ENCODE data around the gene CRISP2. TPM values are rescaled to one million over a fixed set of nuclear protein-coding genes. Genes with fewer than 3 reads are reported as not detected.
"Not testable (repeated sequence)": the region's sequence is repeated elsewhere in the genome, so short reads cannot be mapped to it uniquely, and the experiment has no call there.

CRISP2 gene
- total RNA-seq, 1 experiment from 2014 or later = not detected

- Histone ChIP-seq H3K36me3 (ENCODE audit: low read depth) (no peaks in the 10 kb centered on the region), H2AFZ (no peak overlapping the region), H3K9me2 (ENCODE audit: insufficient read depth) (no peaks in the 10 kb centered on the region), H3F3A (ENCODE audit: insufficient read depth, low read depth) (peaks cover 8% of the 10 kb centered on the region), H3K4me1 (replicated peaks; ENCODE audit: insufficient read depth) (peaks cover 25% of the 10 kb centered on the region), H3K27me3 (ENCODE audit: insufficient read depth, low read depth) (no peaks in the 10 kb centered on the region), H4K20me1 (ENCODE audit: insufficient read depth) (no peaks in the 10 kb centered on the region), H3K27ac (no peak overlapping the region), H3K79me2 (ENCODE audit: low read depth) (no peaks in the 10 kb centered on the region), H3K4me3 (no peak overlapping the region), H3K9me3 (ENCODE audit: insufficient read depth, low read depth) (no peaks in the 10 kb centered on the region), H3K4me2 (no peak overlapping the region)
- no peak for TF ChIP-seq CTCF (conservative IDR thresholded peaks at IDR 0.05)
- TF ChIP-seq EZH2 (IDR thresholded peaks at IDR 0.05; ENCODE audit: low read depth) = no peak
- DNase-seq = no peak
- intact Hi-C loops (cut with micrococcal nuclease; ENCODE audit: unreplicated experiment) = loop anchor here (5.0 to 10.0 kb wide), 2 partner anchors 43 to 110 kb away; partner anchors contain the start of gene C6orf141
- POLR2A ChIA-PET (ENCODE audit: unreplicated experiment) = no interaction called here
- no TSS peak for BruUV-seq (replicated peaks)
- CTCF ChIA-PET = no interaction called here
Observed at GRCh38 chr6:49664817-49665216, 48.5 kb downstream of the CRISP2 start.

GRCh38 chr6:49664054-49664453, 49.3 kb downstream of the CRISP2 start:
- H2AFZ ChIP-seq; H3K4me2 ChIP-seq; H3K36me3 ChIP-seq (ENCODE audit: low read depth); H3K9me2 ChIP-seq (ENCODE audit: insufficient read depth); H3K9me3 ChIP-seq (ENCODE audit: insufficient read depth, low read depth); CTCF ChIA-PET; POLR2A ChIA-PET (ENCODE audit: unreplicated experiment); DNase-seq; BruUV-seq (replicated peaks); H4K20me1 ChIP-seq (ENCODE audit: insufficient read depth); H3K27me3 ChIP-seq (ENCODE audit: insufficient read depth, low read depth); H3K79me2 ChIP-seq (ENCODE audit: low read depth); H3K27ac ChIP-seq; H3F3A ChIP-seq (ENCODE audit: insufficient read depth, low read depth); H3K4me3 ChIP-seq: not testable (repeated sequence)
- peaks cover 24% of the 10 kb centered on the region for H3K4me1 ChIP-seq (replicated peaks; ENCODE audit: insufficient read depth)
- intact Hi-C loops (cut with micrococcal nuclease; ENCODE audit: unreplicated experiment) = loop anchor here (10.0 kb wide), 1 partner anchor 109 kb away; the partner anchor contains the start of gene C6orf141

- Histone ChIP-seq H2AFZ (no peak overlapping the region), H3K4me1 (replicated peaks; ENCODE audit: insufficient read depth) (peaks cover 14% of the 10 kb centered on the region), H3K27ac (no peak overlapping the region), H3K4me2 (no peak overlapping the region), H3K9me2 (ENCODE audit: insufficient read depth) (no peaks in the 10 kb centered on the region), H3K4me3 (no peak overlapping the region), H3K27me3 (ENCODE audit: insufficient read depth, low read depth) (no peaks in the 10 kb centered on the region), H3K79me2 (ENCODE audit: low read depth) (no peaks in the 10 kb centered on the region), H3K36me3 (ENCODE audit: low read depth) (no peaks in the 10 kb centered on the region), H4K20me1 (ENCODE audit: insufficient read depth) (no peaks in the 10 kb centered on the region), H3K9me3 (ENCODE audit: insufficient read depth, low read depth) (no peaks in the 10 kb centered on the region), H3F3A (ENCODE audit: insufficient read depth, low read depth) (peaks cover 8% of the 10 kb centered on the region)
- POLR2A ChIA-PET (ENCODE audit: unreplicated experiment) = no interaction called here
- no peak for DNase-seq
- CTCF ChIA-PET = no interaction called here
- TF ChIP-seq CTCF (conservative IDR thresholded peaks at IDR 0.05) (no peak), EZH2 (IDR thresholded peaks at IDR 0.05; ENCODE audit: low read depth) (no peak)
- no TSS peak for BruUV-seq (replicated peaks)
- intact Hi-C loops (cut with micrococcal nuclease; ENCODE audit: unreplicated experiment) = loop anchor here (10.0 kb wide), 1 partner anchor 108 kb away; the partner anchor contains the start of gene C6orf141
Observed at GRCh38 chr6:49662892-49663261, 50.5 kb downstream of the CRISP2 start.

GRCh38 chr6:49662231-49662891, 51.0 kb downstream of the CRISP2 start:
- no peaks in the 10 kb centered on the region for H3K79me2 ChIP-seq (ENCODE audit: low read depth)
- no peaks in the 10 kb centered on the region for H3K27me3 ChIP-seq (ENCODE audit: insufficient read depth, low read depth)
- H3K9me2 ChIP-seq (ENCODE audit: insufficient read depth) = no peaks in the 10 kb centered on the region
- H3K9me3 ChIP-seq (ENCODE audit: insufficient read depth, low read depth) = no peaks in the 10 kb centered on the region
- H3F3A ChIP-seq (ENCODE audit: insufficient read depth, low read depth) = 0 out of 2 replicates have a peak, but pooled peaks cover 2% of the 10 kb centered on the region
- DNase-seq = no peak
- ChIA-PET CTCF (no interaction called here), POLR2A (ENCODE audit: unreplicated experiment) (no interaction called here)
- TF ChIP-seq EZH2 (IDR thresholded peaks at IDR 0.05; ENCODE audit: low read depth) (no peak), CTCF (conservative IDR thresholded peaks at IDR 0.05) (no peak)
- H3K4me3 ChIP-seq = no peak overlapping the region
- no peak overlapping the region for H3K4me2 ChIP-seq
- no peak overlapping the region for H2AFZ ChIP-seq
- intact Hi-C loops (cut with micrococcal nuclease; ENCODE audit: unreplicated experiment) = loop anchor here (10.0 kb wide), 1 partner anchor 108 kb away; the partner anchor contains the start of gene C6orf141
- BruUV-seq (replicated peaks) = no TSS peak
- no peaks in the 10 kb centered on the region for H4K20me1 ChIP-seq (ENCODE audit: insufficient read depth)
- H3K36me3 ChIP-seq (ENCODE audit: low read depth) = no peaks in the 10 kb centered on the region
- peaks cover 9% of the 10 kb centered on the region for H3K4me1 ChIP-seq (replicated peaks; ENCODE audit: insufficient read depth)
- H3K27ac ChIP-seq = no peak overlapping the region

All from PC-9 (cell line).